ENCODE results near the gene NCEH1.

The NCEH1 gene

DNA sequence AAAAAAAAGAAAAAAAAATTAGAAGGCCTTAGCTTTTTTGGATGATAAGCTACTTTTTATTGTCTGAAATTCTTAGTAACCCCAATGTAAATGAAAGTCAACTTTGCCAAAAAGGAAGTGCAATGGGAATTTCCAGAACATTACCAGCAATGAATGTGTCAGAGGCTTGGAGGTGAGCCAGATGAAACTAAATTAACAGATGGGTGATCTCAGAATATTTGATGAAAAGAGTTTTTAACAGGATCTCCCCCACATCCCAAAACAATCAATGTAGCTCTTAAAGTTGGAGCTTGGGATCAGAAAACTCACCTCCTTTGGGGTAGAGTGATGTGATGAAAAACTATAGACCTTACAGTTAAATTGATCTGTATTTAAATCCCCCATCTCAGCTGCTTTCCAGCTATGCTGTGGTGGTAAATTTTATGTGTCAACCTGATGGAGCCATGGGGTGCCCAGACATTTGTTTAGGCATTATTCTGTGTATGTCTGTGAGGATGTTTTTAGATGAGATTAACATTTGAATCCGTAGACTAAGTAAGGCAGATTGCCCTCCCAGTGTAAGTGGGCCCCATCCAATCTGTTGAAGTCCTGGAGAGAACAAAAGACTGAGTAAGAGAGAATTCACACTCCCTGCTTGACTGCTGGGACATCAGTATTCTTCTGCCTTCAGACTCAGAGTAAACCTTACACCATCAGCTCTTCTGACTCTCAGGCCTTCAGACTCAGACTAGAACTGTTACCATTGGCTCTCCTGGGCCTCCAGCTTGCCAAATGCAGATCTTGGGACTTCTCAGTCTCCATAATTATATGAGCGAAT lies 103.4 kb downstream of the NCEH1 start:
- no peaks in the 10 kb centered on the region for H3K79me2 ChIP-seq (ENCODE audit: insufficient read depth, low read length)
- H2AFZ ChIP-seq (ENCODE audit: low read depth, low read length), result no peak overlapping the region
- H3K4me2 ChIP-seq (ENCODE audit: insufficient read depth, low read length), result no peak overlapping the region
- no peaks in the 10 kb centered on the region for H3K9me3 ChIP-seq (ENCODE audit: insufficient read depth, low read length, severe bottlenecking)
- no peak overlapping the region for H3K27ac ChIP-seq (ENCODE audit: low read length)
- TF ChIP-seq CTCF (IDR thresholded peaks at IDR 0.05; ENCODE audit: borderline replicate concordance, extremely low read depth, low read length, poor library complexity, severe bottlenecking) (no peak), EZH2 (IDR thresholded peaks at IDR 0.05; ENCODE audit: borderline replicate concordance, low read depth, low read length, severe bottlenecking) (no peak)
- no peaks in the 10 kb centered on the region for H4K20me1 ChIP-seq (ENCODE audit: insufficient read depth, low read length)
- ATAC-seq (ENCODE audit: insufficient read depth, low read depth) (no peak), DNase-seq (no peak)
- no peaks in the 10 kb centered on the region for H3K27me3 ChIP-seq (ENCODE audit: insufficient read depth, low read length, poor library complexity)
- H3K4me3 ChIP-seq (ENCODE audit: low read depth in 1 of 2, low read length in 2 of 2), result no peak overlapping the region
- H3K4me1 ChIP-seq (ENCODE audit: insufficient read depth, low read length), result no peaks in the 10 kb centered on the region
- no peaks in the 10 kb centered on the region for H3K36me3 ChIP-seq (ENCODE audit: insufficient read depth, low read length)
- no peak overlapping the region for H3K9ac ChIP-seq (ENCODE audit: low read depth, low read length)

- Histone ChIP-seq H3K9ac (ENCODE audit: low read depth, low read length) (no peak overlapping the region), H3K79me2 (ENCODE audit: insufficient read depth, low read length) (no peaks in the 10 kb centered on the region), H3K27ac (ENCODE audit: low read length) (no peak overlapping the region), H3K4me1 (ENCODE audit: insufficient read depth, low read length) (no peaks in the 10 kb centered on the region), H2AFZ (ENCODE audit: low read depth, low read length) (no peak overlapping the region), H3K4me3 (ENCODE audit: low read depth in 1 of 2, low read length in 2 of 2) (no peak overlapping the region), H3K27me3 (ENCODE audit: insufficient read depth, low read length, poor library complexity) (no peaks in the 10 kb centered on the region), H4K20me1 (ENCODE audit: insufficient read depth, low read length) (no peaks in the 10 kb centered on the region), H3K36me3 (ENCODE audit: insufficient read depth, low read length) (no peaks in the 10 kb centered on the region), H3K4me2 (ENCODE audit: insufficient read depth, low read length) (no peak overlapping the region), H3K9me3 (ENCODE audit: insufficient read depth, low read length, severe bottlenecking) (no peaks in the 10 kb centered on the region)
- ATAC-seq (ENCODE audit: insufficient read depth, low read depth) (no peak), DNase-seq (no peak)
- TF ChIP-seq EZH2 (IDR thresholded peaks at IDR 0.05; ENCODE audit: borderline replicate concordance, low read depth, low read length, severe bottlenecking) (no peak), CTCF (IDR thresholded peaks at IDR 0.05; ENCODE audit: borderline replicate concordance, extremely low read depth, low read length, poor library complexity, severe bottlenecking) (no peak)
Measured at GRCh38 chr3:172606021-172606420, 104.8 kb downstream of the NCEH1 start.

DNA sequence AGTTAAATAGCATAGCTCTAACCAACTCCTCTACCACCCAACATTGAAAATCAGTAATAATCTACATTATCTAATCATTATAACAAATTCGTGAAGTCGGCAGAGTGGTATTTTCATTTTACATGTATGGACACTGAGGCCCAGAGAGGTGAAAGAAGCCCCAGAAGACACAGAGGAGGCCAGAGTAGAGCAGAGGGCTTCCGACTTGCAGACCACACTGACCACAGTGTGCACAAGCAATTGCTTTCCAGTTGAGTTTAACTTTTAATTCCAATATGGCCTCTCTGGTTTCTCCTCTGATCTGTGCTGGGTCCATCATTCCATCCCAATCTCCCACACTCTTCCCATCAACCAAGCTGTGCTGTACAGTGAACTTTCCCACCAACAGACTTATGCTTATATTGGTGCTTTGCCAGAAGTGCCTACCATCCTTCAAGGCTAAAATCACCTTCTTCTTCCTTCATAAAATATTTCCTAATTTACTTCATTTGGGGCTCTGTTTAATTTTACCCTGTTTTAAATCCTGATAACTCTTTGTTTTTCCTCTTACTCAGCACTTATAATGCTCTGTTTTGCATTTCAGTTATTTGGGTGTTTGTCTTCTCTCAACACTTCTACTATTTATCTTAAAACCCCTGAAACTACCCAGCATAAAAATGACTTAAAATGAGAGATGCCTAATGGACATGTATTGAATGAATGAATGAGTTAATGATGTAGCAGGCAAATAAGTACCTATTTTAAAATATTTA lies 105.8 kb downstream of the NCEH1 start:
- Histone ChIP-seq H2AFZ (ENCODE audit: low read depth, low read length) (no peak overlapping the region), H3K36me3 (ENCODE audit: insufficient read depth, low read length) (no peaks in the 10 kb centered on the region), H3K4me3 (ENCODE audit: low read depth in 1 of 2, low read length in 2 of 2) (no peak overlapping the region), H3K79me2 (ENCODE audit: insufficient read depth, low read length) (no peaks in the 10 kb centered on the region), H4K20me1 (ENCODE audit: insufficient read depth, low read length) (no peaks in the 10 kb centered on the region), H3K9me3 (ENCODE audit: insufficient read depth, low read length, severe bottlenecking) (no peaks in the 10 kb centered on the region), H3K4me2 (ENCODE audit: insufficient read depth, low read length) (no peak overlapping the region), H3K4me1 (ENCODE audit: insufficient read depth, low read length) (no peaks in the 10 kb centered on the region), H3K27ac (ENCODE audit: low read length) (no peak overlapping the region), H3K27me3 (ENCODE audit: insufficient read depth, low read length, poor library complexity) (no peaks in the 10 kb centered on the region), H3K9ac (ENCODE audit: low read depth, low read length) (no peak overlapping the region)
- DNase-seq (no peak), ATAC-seq (ENCODE audit: insufficient read depth, low read depth) (no peak)
- TF ChIP-seq EZH2 (IDR thresholded peaks at IDR 0.05; ENCODE audit: borderline replicate concordance, low read depth, low read length, severe bottlenecking) (no peak), CTCF (IDR thresholded peaks at IDR 0.05; ENCODE audit: borderline replicate concordance, extremely low read depth, low read length, poor library complexity, severe bottlenecking) (no peak)

Measured in DND-41 (cell line).